Loucy (cell line): ENCODE measurements around the gene DIDO1.

Source experiments
- H2AFZ ChIP-seq: fragments of 200-600 bp; sonication (generic); 2 replicates; pipeline ENCODE4 v1.6.0; 2016; ENCODE audit warnings: antibody characterized with exemption, mild to moderate bottlenecking, low read length, moderate library complexity
- H3F3A ChIP-seq: fragments of 200-600 bp; 2 replicates; pipeline ENCODE4 v1.6.0; 2016; ENCODE audit warnings: antibody characterized with exemption, low read depth, mild to moderate bottlenecking
- H3K27me3 ChIP-seq: fragments of 200-600 bp; sonication (generic); 2 replicates; pipeline ENCODE4 v1.6.1; 2014; ENCODE audit warnings: low read length, mild to moderate bottlenecking; ENCODE audit not compliant: insufficient read depth, poor library complexity, severe bottlenecking
- H3K36me3 ChIP-seq: fragments of 200-600 bp; sonication (generic); 2 replicates; pipeline ENCODE4 v1.6.1; 2016; ENCODE audit warnings: low read length; ENCODE audit not compliant: insufficient read depth
- H3K4me1 ChIP-seq: fragments of 200-600 bp; sonication (generic); 2 replicates; pipeline ENCODE4 v1.5.1; 2014; ENCODE audit warnings: low read length, mild to moderate bottlenecking; ENCODE audit not compliant: insufficient read depth, poor library complexity, severe bottlenecking
- H3K4me2 ChIP-seq: fragments of 200-600 bp; sonication (generic); 2 replicates; pipeline ENCODE4 v1.6.0; 2014; ENCODE audit warnings: antibody characterized with exemption, low read length, low read depth, mild to moderate bottlenecking; ENCODE audit not compliant: poor library complexity, severe bottlenecking
- H3K4me3 ChIP-seq: fragments of 200-600 bp; sonication (generic); 2 replicates; pipeline ENCODE4 v1.5.1; 2014; ENCODE audit warnings: low read length, mild to moderate bottlenecking, mixed read lengths; ENCODE audit not compliant: poor library complexity, severe bottlenecking
- H3K79me2 ChIP-seq: fragments of 200-600 bp; sonication (generic); 2 replicates; pipeline ENCODE4 v1.6.1; 2014; ENCODE audit warnings: low read length; ENCODE audit not compliant: insufficient read depth
- H3K9ac ChIP-seq: fragments of 200-600 bp; sonication (generic); 2 replicates; pipeline ENCODE4 v1.6.0; 2014; ENCODE audit warnings: mild to moderate bottlenecking, low read depth, low read length, moderate library complexity; ENCODE audit not compliant: poor library complexity, severe bottlenecking
- H3K9me2 ChIP-seq: fragments of 200-600 bp; sonication (generic); replicated peaks from 2 replicates; pipeline ENCODE4 v1.6.1; 2016; ENCODE audit warnings: low read depth, low read length, mixed read lengths
- H3K9me3 ChIP-seq: fragments of 200-600 bp; sonication (generic); 2 replicates; pipeline ENCODE4 v1.6.1; 2014; ENCODE audit warnings: mild to moderate bottlenecking, antibody characterized with exemption, low read length, low read depth; ENCODE audit not compliant: insufficient read depth
- H4K20me1 ChIP-seq: fragments of 200-600 bp; sonication (generic); 2 replicates; pipeline ENCODE4 v1.6.0; 2014; ENCODE audit warnings: antibody characterized with exemption, low read length, mild to moderate bottlenecking; ENCODE audit not compliant: insufficient read depth, poor library complexity, severe bottlenecking
- CTCF ChIP-seq: fragments of 200-600 bp; sonication (generic); conservative IDR thresholded peaks from 2 replicates; pipeline ENCODE4 v1.5.1; 2014; ENCODE audit warnings: mild to moderate bottlenecking, antibody characterized with exemption, low read length
- EZH2phosphoT487 ChIP-seq: fragments of 200-600 bp; IDR thresholded peaks from 2 replicates; pipeline ENCODE4 v1.6.1; 2018; ENCODE audit warnings: antibody characterized with exemption, mild to moderate bottlenecking, moderate library complexity, borderline replicate concordance

Gene DIDO1

GRCh38 chr20:62935968-62936585, 9.8 kb upstream of the DIDO1 start:
- H4K20me1 ChIP-seq, result peaks cover 76% of the 10 kb centered on the region
- peak overlapping the region; percentile 98 for H3K9ac ChIP-seq

DNA sequence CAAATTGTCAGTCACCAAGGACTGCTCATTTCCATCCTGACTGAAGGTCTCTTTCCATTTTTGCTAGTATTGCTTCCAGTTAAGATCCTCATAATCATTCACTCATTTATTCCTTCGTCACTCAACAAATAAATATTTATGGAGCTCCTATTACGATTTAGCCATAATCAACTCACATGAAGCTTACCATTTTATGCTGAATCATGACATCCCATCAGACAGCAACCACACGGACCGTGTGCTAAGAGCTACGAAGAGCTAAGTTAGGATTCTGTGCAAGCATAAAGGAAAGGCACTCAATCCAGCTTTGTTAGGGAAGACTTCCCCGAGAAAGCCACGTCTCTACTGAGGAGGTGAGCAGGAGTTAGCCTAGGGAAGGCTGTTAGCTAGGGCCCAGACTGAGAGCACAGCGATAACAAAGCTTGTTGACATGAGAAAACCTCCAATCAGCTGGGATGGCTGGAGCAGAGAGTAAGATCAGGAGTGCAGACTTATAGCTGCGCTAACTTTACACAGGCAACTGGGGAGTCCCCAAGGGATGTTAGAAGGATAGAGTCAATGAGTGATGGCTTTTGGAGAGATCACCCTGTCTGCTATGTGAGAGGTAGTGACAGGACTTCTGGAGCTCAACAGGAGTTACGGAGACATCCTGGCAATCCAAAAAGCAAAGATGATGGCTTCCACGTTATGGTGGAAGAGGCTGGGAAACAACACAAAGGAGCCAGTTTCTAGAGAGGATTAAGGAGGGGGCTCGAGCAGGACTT, 9.1 kb upstream of the DIDO1 start:
- Histone ChIP-seq H3K9me3 (no peaks in the 10 kb centered on the region), H3K4me3 (peak overlapping the region; percentile 83), H3K9me2 (no peaks in the 10 kb centered on the region), H3F3A (no peaks in the 10 kb centered on the region), H4K20me1 (peaks cover 78% of the 10 kb centered on the region), H2AFZ (no peak overlapping the region), H3K4me2 (peak overlapping the region; percentile 92), H3K79me2 (peaks cover 96% of the 10 kb centered on the region), H3K36me3 (no peaks in the 10 kb centered on the region), H3K9ac (peak overlapping the region; percentile 98), H3K27me3 (no peaks in the 10 kb centered on the region), H3K4me1 (peaks cover 45% of the 10 kb centered on the region)
- TF ChIP-seq EZH2phosphoT487 (no peak), CTCF (no peak)

More at GRCh38 chr20:62935968-62936585, 9.8 kb upstream of the DIDO1 start:
- Histone ChIP-seq H3F3A (no peaks in the 10 kb centered on the region), H2AFZ (no peak overlapping the region), H3K4me1 (peaks cover 46% of the 10 kb centered on the region), H3K27me3 (no peaks in the 10 kb centered on the region), H3K4me2 (peak overlapping the region; percentile 92), H3K4me3 (peak overlapping the region; percentile 83), H3K9me2 (no peaks in the 10 kb centered on the region), H3K79me2 (peaks cover 96% of the 10 kb centered on the region), H3K9me3 (no peaks in the 10 kb centered on the region), H3K36me3 (no peaks in the 10 kb centered on the region)
- TF ChIP-seq CTCF (no peak), EZH2phosphoT487 (no peak)

GRCh38 chr20:62933966-62934365, 7.7 kb upstream of the DIDO1 start:
- no peaks in the 10 kb centered on the region for H3K9me3 ChIP-seq
- no peak overlapping the region for H2AFZ ChIP-seq
- peaks cover 48% of the 10 kb centered on the region for H3K4me1 ChIP-seq
- 0 out of 2 replicates have a peak, but pooled peaks cover under 1% of the 10 kb centered on the region for H3F3A ChIP-seq
- H3K27me3 ChIP-seq, result no peaks in the 10 kb centered on the region
- TF ChIP-seq EZH2phosphoT487 (no peak), CTCF (no peak)
- H3K79me2 ChIP-seq, result peaks cover 96% of the 10 kb centered on the region
- H3K9me2 ChIP-seq, result no peaks in the 10 kb centered on the region
- peaks cover 79% of the 10 kb centered on the region for H4K20me1 ChIP-seq
- H3K36me3 ChIP-seq, result no peaks in the 10 kb centered on the region
- H3K4me3 ChIP-seq, result peak overlapping the region; percentile 83
- H3K9ac ChIP-seq, result peak overlapping the region; percentile 98
- peak overlapping the region; percentile 92 for H3K4me2 ChIP-seq
